Mesodermal cell (in vitro differentiated cells): Measurements from ENCODE around the gene STX12.
"Not testable (repeated sequence)": the region's sequence is repeated elsewhere in the genome, so short reads cannot be mapped to it uniquely, and the experiment has no call there.

ENCODE experiments used
- H3K27ac ChIP-seq: 2 replicates; pipeline ENCODE4 v1.7.0; 2013; ENCODE audit warnings: mild to moderate bottlenecking, low read depth, low read length, moderate library complexity; ENCODE audit not compliant: severe bottlenecking
- H3K36me3 ChIP-seq: 2 replicates; pipeline ENCODE4 v1.7.1; 2013; ENCODE audit warnings: mild to moderate bottlenecking, low read length, moderate library complexity; ENCODE audit not compliant: control insufficient read depth, insufficient read depth
- H3K4me1 ChIP-seq: one replicate; pipeline ENCODE4 v1.7.1; 2013; ENCODE audit warnings: mild to moderate bottlenecking, low read length; ENCODE audit not compliant: insufficient read depth, control insufficient read depth, poor library complexity, severe bottlenecking
- H3K4me3 ChIP-seq: 2 replicates; pipeline ENCODE4 v1.7.0; 2013; ENCODE audit warnings: low read length, control low read depth, mild to moderate bottlenecking; ENCODE audit not compliant: insufficient read depth, poor library complexity, severe bottlenecking; ENCODE audit errors: extremely low read depth
- H3K9me3 ChIP-seq: 2 replicates; pipeline ENCODE4 v1.7.1; 2013; ENCODE audit warnings: mild to moderate bottlenecking, low read length, moderate library complexity; ENCODE audit not compliant: control insufficient read depth
- WGBS, 2 experiments: methylation state at CpG; one replicate each; pipeline ENCODE4 v1.1.5; 2013; ENCODE audit warnings: missing lambda C conversion rate in 2 of 2; ENCODE audit not compliant: insufficient coverage in 2 of 2; 5-methylcytosine and 5-hydroxymethylcytosine counted together

STX12 gene

GRCh38 chr1:27776276-27776675 is 3.3 kb downstream of the STX12 start:
- not testable (repeated sequence) for H3K4me3 ChIP-seq, H3K36me3 ChIP-seq, H3K9me3 ChIP-seq, H3K27ac ChIP-seq, H3K4me1 ChIP-seq

GRCh38 chr1:27778056-27778455 is 5.0 kb downstream of the STX12 start:
- Histone ChIP-seq H3K4me3 (no peak overlapping the region), H3K27ac (no peak overlapping the region), H3K36me3 (peaks cover 3% of the 10 kb centered on the region), H3K4me1 (peaks cover 5% of the 10 kb centered on the region), H3K9me3 (no peaks in the 10 kb centered on the region)
- 92 to 95% methylated on average over 3 of the region's 3 CpGs for WGBS, 2 experiments

- Histone ChIP-seq H3K27ac (no peak overlapping the region), H3K9me3 (no peaks in the 10 kb centered on the region), H3K4me3 (no peak overlapping the region), H3K4me1 (peaks cover 4% of the 10 kb centered on the region), H3K36me3 (peaks cover 3% of the 10 kb centered on the region)
- 84 to 100% methylated on average over 4 of the region's 4 CpGs for WGBS, 2 experiments
Measured at GRCh38 chr1:27779122-27779521, 6.1 kb downstream of the STX12 start.

GRCh38 chr1:27782950-27783349 is 9.9 kb downstream of the STX12 start:
- Histone ChIP-seq H3K9me3 (no peaks in the 10 kb centered on the region), H3K27ac (no peak overlapping the region), H3K4me1 (no peaks in the 10 kb centered on the region), H3K36me3 (no peaks in the 10 kb centered on the region), H3K4me3 (no peak overlapping the region)
- 80 to 100% methylated on average over 1 of the region's 3 CpGs for WGBS, 2 experiments

GRCh38 chr1:27784700-27785099 is 11.7 kb downstream of the STX12 start:
- Histone ChIP-seq H3K4me1 (peaks cover 5% of the 10 kb centered on the region), H3K27ac (no peak overlapping the region), H3K36me3 (peaks cover under 1% of the 10 kb centered on the region), H3K4me3 (no peak overlapping the region), H3K9me3 (no peaks in the 10 kb centered on the region)
- WGBS, 2 experiments, result 86% methylated on average over 1 of the region's 1 CpG; no CpG with 5 or more reads in 1 of the 2 experiments

GRCh38 chr1:27785781-27786455 is 12.9 kb downstream of the STX12 start:
- H3K4me3 ChIP-seq, result no peak overlapping the region
- no peak overlapping the region for H3K27ac ChIP-seq
- H3K36me3 ChIP-seq, result peaks cover 10% of the 10 kb centered on the region
- H3K9me3 ChIP-seq, result no peaks in the 10 kb centered on the region
- H3K4me1 ChIP-seq, result peaks cover 5% of the 10 kb centered on the region

GRCh38 chr1:27787895-27788294 is 14.9 kb downstream of the STX12 start:
- Histone ChIP-seq H3K4me1 (peaks cover 5% of the 10 kb centered on the region), H3K9me3 (no peaks in the 10 kb centered on the region), H3K27ac (no peak overlapping the region), H3K36me3 (peaks cover 13% of the 10 kb centered on the region), H3K4me3 (no peak overlapping the region)

GRCh38 chr1:27789540-27790041 is 16.6 kb downstream of the STX12 start:
- Histone ChIP-seq H3K9me3 (no peaks in the 10 kb centered on the region), H3K4me1 (peaks cover 5% of the 10 kb centered on the region), H3K27ac (no peak overlapping the region), H3K36me3 (peaks cover 29% of the 10 kb centered on the region), H3K4me3 (no peak overlapping the region)
- 90 to 100% methylated on average over 2 to 3 of the region's 4 CpGs for WGBS, 2 experiments

- H3K4me1 ChIP-seq, H3K4me3 ChIP-seq, H3K9me3 ChIP-seq, H3K27ac ChIP-seq: not testable (repeated sequence)
- WGBS, 2 experiments, result 93 to 96% methylated on average over 3 of the region's 3 CpGs
- H3K36me3 ChIP-seq, result peaks cover 34% of the 10 kb centered on the region
Measured at GRCh38 chr1:27790270-27790669, 17.3 kb downstream of the STX12 start.

- no peak overlapping the region for H3K4me3 ChIP-seq
- H3K27ac ChIP-seq, result no peak overlapping the region
- peaks cover 51% of the 10 kb centered on the region for H3K36me3 ChIP-seq
- no peaks in the 10 kb centered on the region for H3K4me1 ChIP-seq
- no CpG with 5 or more reads among the region's 1 CpG for WGBS, 2 experiments
- no peaks in the 10 kb centered on the region for H3K9me3 ChIP-seq
Measured at GRCh38 chr1:27795601-27796000, 22.6 kb downstream of the STX12 start.

- no peaks in the 10 kb centered on the region for H3K4me1 ChIP-seq
- H3K9me3 ChIP-seq, result no peaks in the 10 kb centered on the region
- 92 to 94% methylated on average over 3 to 5 of the region's 5 CpGs for WGBS, 2 experiments
- H3K27ac ChIP-seq, result no peak overlapping the region
- peaks cover 41% of the 10 kb centered on the region for H3K36me3 ChIP-seq
- no peak overlapping the region for H3K4me3 ChIP-seq
Measured at GRCh38 chr1:27804791-27805190, 31.8 kb downstream of the STX12 start.
